Activated T-helper 1 cell treated with anti-CD3 and anti-CD28 coated beads, Interleukin-12 subunit alpha, Interleukin-12 subunit beta, Interleukin-2, Interleukin-4 antibody, amounts not matched to agents 30 ng/mL and 10 ng/mL and 1 ng/mL, durations not matched to agents 14 hours and 24 hours and 36 hours (primary cell): ENCODE data around the gene CLIC3. TPM values are rescaled to one million over a fixed set of nuclear protein-coding genes. Genes with fewer than 3 reads are reported as not detected.

Experiments
- DNase-seq: peaks from one replicate; pipeline ENCODE4 v3.0.0; 2021; ENCODE audit warnings: low spot score
- H3K27ac Mint-ChIP-seq: one replicate; pipeline ENCODE4 v1.8.0; 2021; ENCODE audit warnings: mild to moderate bottlenecking, mixed read lengths
- H3K27me3 Mint-ChIP-seq: one replicate; pipeline ENCODE4 v1.8.0; 2022; ENCODE audit warnings: mild to moderate bottlenecking, moderate library complexity, mixed read lengths; ENCODE audit not compliant: insufficient read depth
- H3K36me3 Mint-ChIP-seq: one replicate; pipeline ENCODE4 v1.8.0; 2021; ENCODE audit warnings: low read depth, mixed read lengths
- H3K4me1 Mint-ChIP-seq: one replicate; pipeline ENCODE4 v1.8.0; 2021; ENCODE audit warnings: low read depth, mixed read lengths
- H3K4me3 Mint-ChIP-seq: one replicate; pipeline ENCODE4 v1.8.0; 2021; ENCODE audit warnings: mild to moderate bottlenecking, moderate library complexity, mixed read lengths
- H3K9me3 Mint-ChIP-seq: one replicate; pipeline ENCODE4 v1.8.0; 2021; ENCODE audit warnings: mixed read lengths
- intact Hi-C: fragments of 100-400 bp; cut with micrococcal nuclease; formaldehyde crosslinking; loops from one replicate; pipeline ENCODE4 v1.15.1; 2024
- total RNA-seq: library from RNA; stranded (reverse); gene quantifications from 2 replicates; pipeline ENCODE4 v1.2.3, GENCODE V29; 2022

Gene CLIC3
- total RNA-seq, 1 donor from 2014 or later, result not detected

- Mint-ChIP-seq H3K27me3 (no peaks in the 10 kb centered on the region), H3K9me3 (no peaks in the 10 kb centered on the region), H3K4me3 (peak overlapping the region; percentile 80), H3K4me1 (peaks cover 25% of the 10 kb centered on the region), H3K36me3 (no peaks in the 10 kb centered on the region), H3K27ac (peak overlapping the region; percentile 58)
- peak; percentile 69 for DNase-seq
- intact Hi-C loops, result loop anchor here (1.0 to 10.0 kb wide), 6 partner anchors 18 to 544 kb away; partner anchors contain the start of genes C8G, NPDC1, RNF208 and SEC16A
Measured at GRCh38 chr9:137028263-137029057, 32.1 kb upstream of the CLIC3 start.

GRCh38 chr9:137027369-137028262 is 31.2 kb upstream of the CLIC3 start, which contains the start of gene ABCA2:
ABCA2 (minus strand) TSS chr9:137028237; CDS start chr9:137028140, 97 bp downstream.
- intact Hi-C loops, result loop anchor here (2.0 to 10.0 kb wide), 5 partner anchors 39 to 543 kb away; partner anchors contain the start of genes C8G, RNF208 and SEC16A
- H3K4me3 Mint-ChIP-seq, result peak within 1 kb of the TSS; percentile 83
- peaks cover 18% of the 10 kb centered on the region for H3K4me1 Mint-ChIP-seq
- peak within 1 kb of the TSS; percentile 58 for H3K27ac Mint-ChIP-seq
- no peaks in the 10 kb centered on the region for H3K36me3 Mint-ChIP-seq
- no peak for DNase-seq
- no peaks in the 10 kb centered on the region for H3K9me3 Mint-ChIP-seq
- H3K27me3 Mint-ChIP-seq, result no peaks in the 10 kb centered on the region

- Mint-ChIP-seq H3K27ac (no peak overlapping the region), H3K9me3 (no peaks in the 10 kb centered on the region), H3K4me3 (peak overlapping the region; percentile 83), H3K27me3 (no peaks in the 10 kb centered on the region), H3K4me1 (peaks cover 18% of the 10 kb centered on the region), H3K36me3 (no peaks in the 10 kb centered on the region)
- DNase-seq, result no peak
- intact Hi-C loops, result loop anchor here (5.0 to 10.0 kb wide), 4 partner anchors 80 to 542 kb away; partner anchors contain the start of genes C8G, RNF208 and SEC16A
Measured at GRCh38 chr9:137026828-137027227, 30.5 kb upstream of the CLIC3 start.

- DNase-seq, result no peak
- Mint-ChIP-seq H3K4me3 (peak overlapping the region; percentile 83), H3K36me3 (no peaks in the 10 kb centered on the region), H3K27ac (no peak overlapping the region), H3K27me3 (no peaks in the 10 kb centered on the region), H3K4me1 (peaks cover 18% of the 10 kb centered on the region), H3K9me3 (no peaks in the 10 kb centered on the region)
- intact Hi-C loops, result loop anchor here (5.0 to 10.0 kb wide), 4 partner anchors 79 to 542 kb away; partner anchors contain the start of genes C8G, RNF208 and SEC16A
Measured at GRCh38 chr9:137026384-137026783, 30.0 kb upstream of the CLIC3 start.

- Mint-ChIP-seq H3K4me1 (peaks cover 14% of the 10 kb centered on the region), H3K9me3 (no peaks in the 10 kb centered on the region), H3K36me3 (no peaks in the 10 kb centered on the region), H3K27me3 (no peaks in the 10 kb centered on the region), H3K27ac (no peak overlapping the region), H3K4me3 (no peak overlapping the region)
- DNase-seq, result no peak
- intact Hi-C loops, result loop anchor here (5.0 to 10.0 kb wide), 4 partner anchors 78 to 541 kb away; partner anchors contain the start of genes C8G, RNF208 and SEC16A
Measured at GRCh38 chr9:137025517-137025966, 29.2 kb upstream of the CLIC3 start.

GRCh38 chr9:137023583-137023991 is 27.2 kb upstream of the CLIC3 start:
- Mint-ChIP-seq H3K4me3 (no peak overlapping the region), H3K4me1 (no peaks in the 10 kb centered on the region), H3K9me3 (no peaks in the 10 kb centered on the region), H3K27ac (no peak overlapping the region), H3K36me3 (no peaks in the 10 kb centered on the region), H3K27me3 (no peaks in the 10 kb centered on the region)
- DNase-seq, result no peak
- intact Hi-C loops, result loop anchor here (5.0 to 10.0 kb wide), 3 partner anchors 131 to 539 kb away; partner anchors contain the start of gene SEC16A

- intact Hi-C loops, result loop anchor here (5.0 to 10.0 kb wide), 3 partner anchors 132 to 538 kb away; partner anchors contain the start of gene SEC16A
- no peaks in the 10 kb centered on the region for H3K4me1 Mint-ChIP-seq
- H3K9me3 Mint-ChIP-seq, result no peaks in the 10 kb centered on the region
- no peaks in the 10 kb centered on the region for H3K36me3 Mint-ChIP-seq
- H3K4me3 Mint-ChIP-seq, result no peak overlapping the region
- DNase-seq, result no peak
- no peak overlapping the region for H3K27ac Mint-ChIP-seq
- H3K27me3 Mint-ChIP-seq, result no peaks in the 10 kb centered on the region
Measured at GRCh38 chr9:137023157-137023556, 26.8 kb upstream of the CLIC3 start.

GRCh38 chr9:137022662-137023008 is 26.3 kb upstream of the CLIC3 start:
- H3K4me3 Mint-ChIP-seq, result no peak overlapping the region
- intact Hi-C loops, result loop anchor here (1.0 to 10.0 kb wide), 7 partner anchors 30 to 538 kb away; partner anchors contain the start of genes EDF1, PAXX, SEC16A and TMEM141
- no peaks in the 10 kb centered on the region for H3K9me3 Mint-ChIP-seq
- H3K36me3 Mint-ChIP-seq, result no peaks in the 10 kb centered on the region
- DNase-seq, result no peak
- H3K4me1 Mint-ChIP-seq, result no peaks in the 10 kb centered on the region
- no peak overlapping the region for H3K27ac Mint-ChIP-seq
- H3K27me3 Mint-ChIP-seq, result no peaks in the 10 kb centered on the region

GRCh38 chr9:137021979-137022661 is 25.8 kb upstream of the CLIC3 start:
- Mint-ChIP-seq H3K4me1 (no peaks in the 10 kb centered on the region), H3K27me3 (no peaks in the 10 kb centered on the region), H3K9me3 (no peaks in the 10 kb centered on the region), H3K27ac (peak overlapping the region; percentile 29), H3K4me3 (no peak overlapping the region), H3K36me3 (no peaks in the 10 kb centered on the region)
- DNase-seq, result peak; percentile 64
- intact Hi-C loops, result loop anchor here (1.0 to 10.0 kb wide), 7 partner anchors 30 to 537 kb away; partner anchors contain the start of genes EDF1, PAXX, SEC16A and TMEM141

GRCh38 chr9:137021568-137021978 is 25.2 kb upstream of the CLIC3 start:
- no peak for DNase-seq
- Mint-ChIP-seq H3K27ac (peak overlapping the region; percentile 29), H3K4me3 (no peak overlapping the region), H3K4me1 (no peaks in the 10 kb centered on the region), H3K36me3 (no peaks in the 10 kb centered on the region), H3K27me3 (no peaks in the 10 kb centered on the region), H3K9me3 (no peaks in the 10 kb centered on the region)
- intact Hi-C loops, result loop anchor here (5.0 to 10.0 kb wide), 3 partner anchors 133 to 537 kb away; partner anchors contain the start of gene SEC16A

- no peak for DNase-seq
- Mint-ChIP-seq H3K36me3 (no peaks in the 10 kb centered on the region), H3K27me3 (no peaks in the 10 kb centered on the region), H3K9me3 (no peaks in the 10 kb centered on the region), H3K4me3 (no peak overlapping the region), H3K27ac (no peak overlapping the region), H3K4me1 (no peaks in the 10 kb centered on the region)
- intact Hi-C loops, result loop anchor here (5.0 to 10.0 kb wide), 3 partner anchors 134 to 536 kb away; partner anchors contain the start of gene SEC16A
Measured at GRCh38 chr9:137020771-137021567, 24.6 kb upstream of the CLIC3 start.
